Measurements from ENCODE around the gene USP36.

GRCh38 chr17:78823282-78824046 lies 17.1 kb downstream of the USP36 start:
- no peak for TF ChIP-seq CTCF (IDR thresholded peaks at IDR 0.05)
- no peak for TF ChIP-seq POLR2AphosphoS5 (IDR thresholded peaks at IDR 0.05; ENCODE audit: insufficient read depth in 1 of 2, low read depth in 1 of 2)

Measured in vagina (tissue), 2 donors.